ENCODE measurements around the gene ARV1.

GRCh38 chr1:230977761-230978490 lies 968 bp upstream of the ARV1 start:
- TF ChIP-seq CTCF (IDR thresholded peaks at IDR 0.05) (no peak), POLR2A (IDR thresholded peaks at IDR 0.05) (no peak)
